Keratinocyte (primary cell): Measurements from ENCODE around the gene PPP1CC. TPM values are rescaled to one million over a fixed set of nuclear protein-coding genes. Genes with fewer than 3 reads are reported as not detected.

ENCODE experiments used
- DNase-seq: peaks from one replicate; pipeline ENCODE4 v3.0.0-alpha.2; 2011; ENCODE audit warnings: low read depth, missing footprints, low spot score
- FAIRE-seq: peaks from 2 replicates; lab custom pipeline; 2011; peaks lifted over from hg19 to GRCh38; lab: Jason Lieb, UNC
- H2AFZ ChIP-seq: 2 replicates; pipeline ENCODE4 v1.6.0; 2012; ENCODE audit warnings: low read length, control low read depth, inconsistent platforms; ENCODE audit not compliant: control insufficient read depth
- H3K27ac ChIP-seq: 2 replicates; pipeline ENCODE4 v1.5.1; 2011; ENCODE audit warnings: low read length; ENCODE audit not compliant: control insufficient read depth, insufficient read depth
- H3K27me3 ChIP-seq: 3 replicates; pipeline ENCODE4 v1.6.0; 2011; ENCODE audit warnings: low read length; ENCODE audit not compliant: control insufficient read depth, insufficient read depth; ENCODE audit errors: extremely low read depth
- H3K36me3 ChIP-seq, 2 experiments: 2 replicates in 1 of 2; 3 replicates in 1 of 2; pipeline ENCODE4 v1.5.1; 2011; ENCODE audit warnings: low read length in 2 of 2, mild to moderate bottlenecking in 1 of 2; ENCODE audit not compliant: control insufficient read depth in 2 of 2, insufficient read depth in 2 of 2; ENCODE audit errors: extremely low read depth in 1 of 2
- H3K4me1 ChIP-seq: 3 replicates; pipeline ENCODE4 v1.5.1; 2011; ENCODE audit warnings: low read length; ENCODE audit not compliant: control insufficient read depth, insufficient read depth; ENCODE audit errors: extremely low read depth
- H3K4me2 ChIP-seq: 3 replicates; pipeline ENCODE4 v1.6.0; 2011; ENCODE audit warnings: low read depth, low read length; ENCODE audit not compliant: control insufficient read depth, insufficient read depth; ENCODE audit errors: extremely low read depth
- H3K4me3 ChIP-seq, 3 experiments: fragments of 200-600 bp in 1 of 3; sonication (generic) in 1 of 3; 2 replicates in 2 of 3; 3 replicates in 1 of 3; pipeline ENCODE4 v1.5.1; 2011 to 2016; ENCODE audit warnings: low read length in 3 of 3, mild to moderate bottlenecking in 3 of 3, control low read depth in 2 of 3, inconsistent platforms in 1 of 3, low read depth in 1 of 3, mixed read lengths in 1 of 3, mixed run types in 1 of 3, moderate library complexity in 1 of 3; ENCODE audit not compliant: control insufficient read depth in 2 of 3, insufficient read depth in 2 of 3; ENCODE audit errors: extremely low read depth in 1 of 3
- H3K79me2 ChIP-seq: 2 replicates; pipeline ENCODE4 v1.6.0; 2012; ENCODE audit warnings: low read length; ENCODE audit not compliant: control insufficient read depth, insufficient read depth
- H3K9ac ChIP-seq: 3 replicates; pipeline ENCODE4 v1.6.0; 2011; ENCODE audit warnings: low read length; ENCODE audit not compliant: control insufficient read depth, insufficient read depth; ENCODE audit errors: extremely low read depth
- H3K9me1 ChIP-seq: 3 replicates; pipeline ENCODE4 v1.6.0; 2011; ENCODE audit warnings: low read length; ENCODE audit not compliant: control insufficient read depth, insufficient read depth; ENCODE audit errors: extremely low read depth
- H3K9me3 ChIP-seq: 2 replicates; pipeline ENCODE4 v1.5.1; 2012; ENCODE audit warnings: low read depth, low read length; ENCODE audit not compliant: control insufficient read depth
- H4K20me1 ChIP-seq: 3 replicates; pipeline ENCODE4 v1.6.0; 2011; ENCODE audit warnings: low read length; ENCODE audit not compliant: control insufficient read depth, insufficient read depth; ENCODE audit errors: extremely low read depth
- CTCF ChIP-seq, 3 experiments: IDR thresholded peaks in 1 of 3; conservative IDR thresholded peaks in 1 of 3; optimal IDR thresholded peaks in 1 of 3; 2 replicates in 2 of 3; 3 replicates in 1 of 3; pipeline versions ENCODE3 to v1.5.1; 2011; ENCODE audit warnings: low read length in 3 of 3, mild to moderate bottlenecking in 3 of 3, moderate library complexity in 2 of 3, control low read depth in 1 of 3, inconsistent platforms in 1 of 3; ENCODE audit not compliant: insufficient read depth in 2 of 3; ENCODE audit errors: extremely low read depth in 1 of 3
- EZH2 ChIP-seq: IDR thresholded peaks from one replicate; pipeline ENCODE4 v1.6.1; 2012; ENCODE audit warnings: inconsistent platforms, mild to moderate bottlenecking, low read length, moderate library complexity
- dilution Hi-C: fragments of 300-500 bp; cut with MboI; formaldehyde crosslinking; loops from one replicate; pipeline ENCODE4 v1.7.0; 2020; ENCODE audit warnings: low sequenced_read_pairs; ENCODE audit not compliant: extremely low pct_ligation_motif_present
- polyA plus RNA-seq, 5 experiments: library from polyadenylated mRNA; depleted of rRNA in 3 of 5; stranded (reverse) in 3 of 5; stranded (forward) in 1 of 5; unstranded in 1 of 5; fragments of >200 nt; gene quantifications; 1 replicate in 1 of 5; 2 replicates in 3 of 5; 3 replicates in 1 of 5; pipeline versions ENCODE4 v1.2.1 to v1.2.3, GENCODE V29; 2011 to 2012; ENCODE audit warnings: missing spikeins in 2 of 5, low read depth in 1 of 5, low replicate concordance in 1 of 5

Gene PPP1CC
- polyA plus RNA-seq, 1 donor (not counting 4 experiments of a cell fraction or from before 2014, with no cell fraction given) = 158 TPM

GRCh38 chr12:110728628-110729027 is 14.1 kb downstream of the PPP1CC start:
- Histone ChIP-seq H3K27ac (no peak overlapping the region), H3K9me1 (no peaks in the 10 kb centered on the region), H4K20me1 (peaks cover 8% of the 10 kb centered on the region), H3K9me3 (no peaks in the 10 kb centered on the region), H3K4me3 (no peak overlapping the region), H2AFZ (no peak overlapping the region), H3K36me3 (peaks cover 26 to 29% of the 10 kb centered on the region in 2 experiments), H3K27me3 (no peaks in the 10 kb centered on the region), H3K4me1 (no peaks in the 10 kb centered on the region), H3K4me2 (no peak overlapping the region), H3K9ac (no peak overlapping the region), H3K79me2 (peaks cover 80% of the 10 kb centered on the region)
- dilution Hi-C loops = no loop called here
- TF ChIP-seq CTCF (optimal IDR thresholded peaks at IDR 0.05 in 1 of 3, IDR thresholded peaks at IDR 0.05 in 1 of 3, conservative IDR thresholded peaks at IDR 0.05 in 1 of 3; ENCODE audit: extremely low read depth in 1 of 3, insufficient read depth in 2 of 3, low read length in 3 of 3) (no peak), EZH2 (no peak)
- DNase-seq = no peak
- no peak for FAIRE-seq

GRCh38 chr12:110726708-110727369 is 15.9 kb downstream of the PPP1CC start:
- no peak overlapping the region for H3K4me2 ChIP-seq
- H3K4me1 ChIP-seq = no peaks in the 10 kb centered on the region
- H3K27me3 ChIP-seq = no peaks in the 10 kb centered on the region
- TF ChIP-seq CTCF (optimal IDR thresholded peaks at IDR 0.05 in 1 of 3, IDR thresholded peaks at IDR 0.05 in 1 of 3, conservative IDR thresholded peaks at IDR 0.05 in 1 of 3; ENCODE audit: extremely low read depth in 1 of 3, insufficient read depth in 2 of 3, low read length in 3 of 3) = no peak
- no peak for TF ChIP-seq EZH2
- H3K36me3 ChIP-seq = peaks cover 33% of the 10 kb centered on the region in 2 experiments
- H2AFZ ChIP-seq = no peak overlapping the region
- H3K4me3 ChIP-seq = no peak overlapping the region
- peaks cover 5% of the 10 kb centered on the region for H4K20me1 ChIP-seq
- DNase-seq (no peak), FAIRE-seq (no peak)
- no peaks in the 10 kb centered on the region for H3K9me3 ChIP-seq
- H3K9ac ChIP-seq = no peak overlapping the region
- no peaks in the 10 kb centered on the region for H3K9me1 ChIP-seq
- dilution Hi-C loops = no loop called here
- no peak overlapping the region for H3K27ac ChIP-seq
- peaks cover 62% of the 10 kb centered on the region for H3K79me2 ChIP-seq
